Activated naive CD4-positive, alpha-beta T cell (primary cell): ENCODE data around the gene DYRK1A.

Experiments
- DNase-seq, 4 experiments: peaks; one replicate each; lab custom pipeline; 2025; lab: John Stamatoyannopoulos, UW

DYRK1A gene

DNA sequence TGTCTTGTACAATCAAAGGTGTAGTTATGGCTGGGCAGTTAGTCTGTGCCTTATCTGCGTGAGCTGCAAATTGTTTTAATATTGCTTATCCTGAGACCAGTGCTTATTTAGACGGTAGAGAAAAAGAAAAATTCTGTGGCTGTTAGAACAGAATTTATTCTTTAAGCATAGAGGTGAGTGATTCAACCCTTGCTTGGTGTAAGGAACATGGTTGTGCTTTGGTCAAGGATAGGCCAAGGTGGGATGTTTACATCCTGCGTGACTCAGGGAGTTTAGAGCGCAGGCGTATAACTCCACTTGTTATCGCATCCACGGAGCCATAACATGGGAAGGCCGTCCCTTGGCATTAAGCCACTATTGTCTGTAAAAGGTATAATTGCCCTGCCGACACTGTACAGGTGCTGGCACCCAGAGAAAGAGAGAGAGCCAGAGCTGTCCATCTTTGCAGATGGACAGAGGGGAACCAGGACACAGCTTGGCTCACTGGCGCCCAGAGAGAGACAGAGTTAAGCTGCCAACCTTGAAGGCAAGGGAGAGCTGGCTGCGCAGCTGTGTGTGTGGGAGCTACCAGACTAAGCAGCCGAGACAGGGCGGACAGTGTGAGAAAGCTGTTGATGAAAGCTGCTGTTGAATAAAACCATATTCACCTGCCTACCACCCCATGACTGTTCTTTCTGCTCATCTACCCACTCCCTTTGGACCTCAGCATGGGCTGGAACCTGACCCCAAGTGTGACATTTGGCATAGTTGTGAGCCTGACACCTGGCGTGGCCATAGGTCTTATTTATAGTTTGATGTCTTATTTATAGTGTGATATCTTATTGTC lies 200.4 kb downstream of the DYRK1A start:
- DNase-seq, result no peak

DNA sequence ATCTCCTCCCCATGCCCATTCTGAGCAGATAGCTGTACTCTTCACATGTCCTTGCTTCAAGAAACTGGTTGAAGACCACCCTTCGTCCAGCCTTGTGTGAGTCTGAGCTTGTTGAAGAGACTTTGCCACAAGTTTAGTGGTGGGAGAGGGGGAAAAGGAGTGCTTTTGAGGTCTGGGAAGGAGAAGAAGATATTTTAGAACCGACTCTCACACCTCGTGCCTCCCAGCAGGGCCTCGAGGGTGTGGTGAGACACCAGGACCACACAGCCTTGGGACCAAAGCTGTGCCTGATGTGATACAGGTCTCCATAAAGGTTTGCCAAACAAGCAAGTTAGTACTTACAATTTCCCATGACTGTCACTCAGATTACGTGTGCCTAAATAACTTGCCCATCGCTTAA lies 201.8 kb downstream of the DYRK1A start:
- DNase-seq, result no peak

DNA sequence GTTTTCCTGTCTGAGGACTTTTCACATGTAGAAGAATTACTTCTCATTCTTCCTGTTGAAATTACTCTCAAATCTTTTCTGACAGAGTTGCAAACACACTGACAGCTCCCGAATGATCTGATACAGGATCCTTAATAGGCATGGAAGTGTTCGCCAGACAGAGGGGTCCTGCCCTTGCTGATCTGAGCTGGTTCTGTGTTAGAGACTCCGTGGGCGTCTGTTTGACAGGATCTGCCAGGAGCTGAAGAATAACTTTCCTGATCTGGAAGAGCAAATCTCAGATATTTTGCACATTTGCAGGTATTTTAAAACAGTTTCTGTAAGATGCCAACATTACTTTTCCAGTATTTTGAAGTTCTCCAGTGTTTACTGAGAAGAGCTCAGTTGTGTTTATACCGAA lies 202.3 kb downstream of the DYRK1A start:
- DNase-seq, result no peak

DNA sequence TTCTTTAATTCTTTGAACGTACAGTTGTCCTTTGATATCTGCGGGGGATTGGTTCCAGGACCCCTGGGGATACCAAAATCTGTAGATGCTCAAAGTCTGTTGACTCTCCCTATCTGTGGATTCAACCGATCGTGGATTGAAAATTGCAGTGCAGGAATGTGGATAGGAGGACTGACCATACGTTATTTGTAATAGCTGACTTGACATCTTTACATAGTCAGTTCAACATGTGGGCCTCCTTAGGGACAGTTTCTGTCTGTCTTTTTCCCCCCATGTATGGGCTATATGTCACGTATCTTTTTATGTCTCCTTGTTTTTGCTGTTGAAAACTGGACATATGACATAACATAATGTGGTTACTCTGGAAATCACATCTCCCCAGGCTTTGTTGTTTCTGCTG lies 204.9 kb downstream of the DYRK1A start:
- no peak for DNase-seq

DNA sequence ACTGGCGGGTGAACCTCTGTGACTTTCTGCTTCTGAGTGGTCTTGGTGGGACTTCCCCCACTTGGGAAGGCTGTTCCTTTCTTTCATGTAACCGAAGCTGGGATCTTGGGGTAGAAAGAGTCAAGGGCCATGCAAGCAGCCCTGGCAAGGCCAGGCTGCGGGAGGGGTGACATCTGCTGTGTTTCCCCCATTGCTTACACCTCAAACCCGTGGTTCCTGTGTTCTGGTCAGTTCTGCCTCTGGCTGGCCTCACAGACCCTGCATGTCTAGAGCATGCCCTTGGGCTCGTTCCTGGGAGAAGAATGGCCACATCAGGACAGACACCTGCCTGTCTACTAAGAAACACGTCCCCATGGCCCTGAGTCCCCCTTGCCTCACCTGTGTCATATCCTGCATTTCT lies 207.7 kb downstream of the DYRK1A start:
- DNase-seq, result no peak

DNA sequence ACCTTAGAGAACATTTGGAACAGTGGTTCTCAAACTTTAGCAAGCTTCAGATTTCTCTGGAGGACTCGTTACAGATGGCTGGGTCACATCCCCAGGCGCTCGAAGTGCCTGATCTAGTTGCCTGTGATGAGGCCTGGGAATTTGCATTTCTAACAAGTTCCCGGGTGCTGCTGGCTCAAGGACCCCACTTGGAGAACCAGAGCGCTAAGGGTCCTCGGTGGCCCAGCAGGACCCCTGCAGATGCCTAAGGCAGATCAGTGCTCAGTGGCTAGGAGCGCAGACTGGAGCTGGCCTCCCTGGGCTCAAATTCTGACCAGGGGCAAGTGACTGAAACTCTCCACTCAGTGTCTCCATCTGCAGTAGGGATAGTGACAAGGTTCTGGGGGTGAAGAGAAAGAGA lies 208.2 kb downstream of the DYRK1A start:
- no peak for DNase-seq

DNA sequence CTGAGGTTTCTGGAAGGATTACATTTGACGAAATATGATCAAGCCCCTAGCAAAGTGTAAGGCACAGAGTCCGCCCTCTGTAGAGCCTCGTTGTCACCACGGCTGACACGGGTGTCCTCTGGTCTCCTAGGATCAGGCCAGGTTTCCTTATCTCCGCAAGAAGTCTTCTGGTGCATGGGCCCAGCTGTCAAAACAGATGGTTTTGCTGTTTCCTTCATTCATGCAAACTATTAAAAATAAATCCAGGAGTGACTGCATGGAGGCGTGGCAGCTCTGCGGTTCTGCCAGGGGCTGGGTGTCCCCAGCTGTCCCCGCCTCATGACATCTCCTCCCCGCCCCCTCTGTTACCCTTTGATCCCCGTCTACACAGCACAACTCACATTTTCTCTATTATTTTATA lies 209.0 kb downstream of the DYRK1A start:
- no peak for DNase-seq
